MM.1S (cell line): Measurements from ENCODE around the gene WNT8A.

Experiments used
- EZH2 ChIP-seq: fragments of 300-600 bp; sonication (generic); optimal IDR thresholded peaks from 2 replicates; pipeline ENCODE3; 2017; ENCODE audit warnings: low read depth, mild to moderate bottlenecking, antibody characterized with exemption, low read length, mixed read lengths
- TF ChIP-seq, protein P1 (sequence below): fragments of 300-600 bp; sonication (generic); IDR thresholded peaks from 2 replicates; pipeline ENCODE4 v1.5.1; 2016; ENCODE audit warnings: antibody characterized with exemption, low read length, mixed read lengths

DNA sequence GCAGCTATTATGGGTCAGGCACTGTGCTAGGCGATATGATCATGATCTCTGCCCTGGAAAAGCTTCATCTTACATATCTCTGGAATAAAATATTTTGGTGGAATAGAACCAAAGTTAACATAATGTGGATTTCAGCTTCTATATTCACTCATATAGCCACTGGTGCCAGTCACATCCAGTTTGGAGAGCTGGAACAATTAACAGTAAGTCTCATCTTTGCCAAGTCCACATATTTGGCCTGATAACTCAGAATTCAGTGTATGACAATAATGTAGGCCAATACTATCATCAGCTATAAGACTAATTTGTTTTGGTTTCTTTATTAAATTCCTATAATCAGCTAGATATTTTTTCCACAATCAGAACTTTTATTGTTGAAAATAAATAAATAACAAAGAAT is 45.0 kb upstream of the WNT8A start:
- TF ChIP-seq, protein P1, sequence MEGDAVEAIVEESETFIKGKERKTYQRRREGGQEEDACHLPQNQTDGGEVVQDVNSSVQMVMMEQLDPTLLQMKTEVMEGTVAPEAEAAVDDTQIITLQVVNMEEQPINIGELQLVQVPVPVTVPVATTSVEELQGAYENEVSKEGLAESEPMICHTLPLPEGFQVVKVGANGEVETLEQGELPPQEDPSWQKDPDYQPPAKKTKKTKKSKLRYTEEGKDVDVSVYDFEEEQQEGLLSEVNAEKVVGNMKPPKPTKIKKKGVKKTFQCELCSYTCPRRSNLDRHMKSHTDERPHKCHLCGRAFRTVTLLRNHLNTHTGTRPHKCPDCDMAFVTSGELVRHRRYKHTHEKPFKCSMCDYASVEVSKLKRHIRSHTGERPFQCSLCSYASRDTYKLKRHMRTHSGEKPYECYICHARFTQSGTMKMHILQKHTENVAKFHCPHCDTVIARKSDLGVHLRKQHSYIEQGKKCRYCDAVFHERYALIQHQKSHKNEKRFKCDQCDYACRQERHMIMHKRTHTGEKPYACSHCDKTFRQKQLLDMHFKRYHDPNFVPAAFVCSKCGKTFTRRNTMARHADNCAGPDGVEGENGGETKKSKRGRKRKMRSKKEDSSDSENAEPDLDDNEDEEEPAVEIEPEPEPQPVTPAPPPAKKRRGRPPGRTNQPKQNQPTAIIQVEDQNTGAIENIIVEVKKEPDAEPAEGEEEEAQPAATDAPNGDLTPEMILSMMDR: no peak
- no peak for TF ChIP-seq EZH2
